ENCODE data around the gene INS.

Gene INS

DNA sequence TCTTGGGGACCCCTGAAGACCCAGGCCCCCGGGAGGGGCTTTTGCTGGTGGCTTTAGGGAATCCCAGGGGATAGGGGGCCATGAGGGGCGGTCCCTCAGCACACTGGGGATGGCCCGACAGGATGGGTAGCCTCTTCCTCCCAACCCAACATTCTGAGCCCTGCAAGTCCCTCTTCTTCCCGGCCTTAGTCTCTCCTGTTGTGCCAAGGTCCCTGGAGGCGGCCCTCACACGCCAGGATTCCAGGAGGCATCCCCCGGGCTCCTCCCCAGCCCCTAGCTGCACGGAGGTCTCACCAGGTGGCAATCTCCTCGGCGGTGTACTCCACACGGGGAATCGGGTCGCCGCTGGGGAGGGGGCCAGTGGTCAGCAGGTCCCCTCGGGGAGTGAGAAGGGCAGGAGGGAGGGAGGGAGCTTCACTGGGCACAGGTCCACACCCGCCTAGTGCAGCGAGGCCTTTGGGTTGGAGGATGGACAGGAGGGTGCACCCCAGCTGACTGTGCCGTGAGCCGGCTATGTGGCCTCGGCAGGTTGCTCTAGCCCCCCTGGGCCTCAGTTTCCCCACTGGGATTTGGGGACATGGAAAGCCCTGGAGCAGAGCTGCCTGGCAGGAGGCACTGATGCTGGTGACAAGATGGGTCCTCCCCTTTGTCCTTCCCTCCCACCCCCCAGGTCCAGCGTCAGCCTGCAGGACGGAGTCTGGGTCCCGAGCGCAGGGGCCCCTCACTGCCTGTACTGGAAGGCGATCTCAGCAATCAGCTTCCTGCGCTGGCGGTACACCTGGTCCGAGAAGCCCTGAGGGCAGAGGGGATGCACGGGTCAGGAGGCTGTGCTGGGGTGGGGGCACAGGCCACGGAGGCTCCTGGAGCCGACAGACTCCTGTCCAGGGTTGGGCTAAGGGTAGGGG lies 6.4 kb upstream of the INS start:
- Mint-ChIP-seq H3K4me3 (no peak overlapping the region), H3K36me3 (ENCODE audit: low read depth) (no peaks in the 10 kb centered on the region), H3K27me3 (ENCODE audit: low read depth) (no peaks in the 10 kb centered on the region), H3K27ac (no peak overlapping the region), H3K9me3 (no peaks in the 10 kb centered on the region), H3K4me1 (ENCODE audit: low read depth) (no peaks in the 10 kb centered on the region)

DNA sequence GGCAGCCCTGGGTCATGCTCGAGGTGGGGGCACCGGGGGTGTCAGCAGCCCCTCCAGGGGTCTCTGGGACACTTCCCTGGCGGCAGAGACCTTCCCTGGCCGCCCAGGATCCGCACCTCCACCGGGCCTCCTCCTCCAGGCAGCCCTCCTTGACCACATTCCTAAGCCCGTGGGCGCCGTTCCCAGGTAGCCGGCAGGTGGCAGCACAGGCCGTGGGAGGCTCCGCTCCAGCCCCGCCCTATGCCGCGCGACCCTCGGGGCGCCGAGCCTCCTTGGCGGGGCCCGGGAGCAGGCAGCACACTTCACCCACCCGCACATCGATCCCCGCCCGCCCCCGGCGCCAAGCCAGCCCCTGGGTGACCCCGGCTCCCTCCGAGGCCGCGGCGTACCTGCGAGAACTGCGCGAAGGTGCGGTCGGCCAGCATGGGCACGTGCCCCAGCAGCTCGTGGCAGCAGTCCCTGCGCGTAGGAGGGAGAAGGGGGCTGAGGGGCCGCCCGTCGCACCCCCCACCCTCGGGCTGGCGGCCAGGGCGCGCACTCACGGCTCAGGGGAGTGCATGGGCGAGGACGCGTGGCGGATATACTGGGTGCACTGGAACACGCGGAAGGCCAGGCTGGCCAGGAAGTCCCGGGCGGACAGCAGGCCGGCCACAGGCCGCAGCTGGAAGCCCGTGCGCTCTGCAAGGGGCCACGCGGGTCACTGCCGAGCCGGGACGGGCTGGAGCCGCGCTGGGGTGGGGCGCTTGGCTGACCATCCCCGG lies 5.3 kb upstream of the INS start:
- no peaks in the 10 kb centered on the region for H3K27me3 Mint-ChIP-seq (ENCODE audit: low read depth)
- no peaks in the 10 kb centered on the region for H3K9me3 Mint-ChIP-seq
- H3K4me3 Mint-ChIP-seq = no peak overlapping the region
- no peaks in the 10 kb centered on the region for H3K36me3 Mint-ChIP-seq (ENCODE audit: low read depth)
- H3K4me1 Mint-ChIP-seq (ENCODE audit: low read depth) = no peaks in the 10 kb centered on the region
- H3K27ac Mint-ChIP-seq = no peak overlapping the region

DNA sequence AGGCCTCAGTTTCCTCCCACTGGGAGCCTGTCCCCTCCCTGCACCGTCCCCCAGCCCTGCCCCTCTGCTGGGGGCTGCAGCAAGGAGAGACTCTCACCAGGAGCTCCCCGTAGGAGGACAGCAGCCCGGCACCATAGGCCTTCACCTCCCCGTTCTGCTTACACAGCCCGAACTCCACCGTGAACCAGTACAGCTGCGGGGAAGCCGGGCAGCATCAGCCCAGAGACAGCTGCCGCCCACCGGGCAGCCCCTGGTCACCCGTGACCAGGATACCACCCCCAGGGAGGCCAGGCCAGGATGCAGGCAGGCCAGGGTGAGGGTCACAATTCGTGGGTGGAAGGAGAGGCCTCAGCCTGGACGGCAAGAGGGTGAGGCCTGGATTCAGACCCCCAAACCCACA lies 4.6 kb upstream of the INS start:
- Mint-ChIP-seq H3K27me3 (ENCODE audit: low read depth) (no peaks in the 10 kb centered on the region), H3K4me1 (ENCODE audit: low read depth) (no peaks in the 10 kb centered on the region), H3K36me3 (ENCODE audit: low read depth) (no peaks in the 10 kb centered on the region), H3K9me3 (no peaks in the 10 kb centered on the region), H3K27ac (no peak overlapping the region), H3K4me3 (no peak overlapping the region)

DNA sequence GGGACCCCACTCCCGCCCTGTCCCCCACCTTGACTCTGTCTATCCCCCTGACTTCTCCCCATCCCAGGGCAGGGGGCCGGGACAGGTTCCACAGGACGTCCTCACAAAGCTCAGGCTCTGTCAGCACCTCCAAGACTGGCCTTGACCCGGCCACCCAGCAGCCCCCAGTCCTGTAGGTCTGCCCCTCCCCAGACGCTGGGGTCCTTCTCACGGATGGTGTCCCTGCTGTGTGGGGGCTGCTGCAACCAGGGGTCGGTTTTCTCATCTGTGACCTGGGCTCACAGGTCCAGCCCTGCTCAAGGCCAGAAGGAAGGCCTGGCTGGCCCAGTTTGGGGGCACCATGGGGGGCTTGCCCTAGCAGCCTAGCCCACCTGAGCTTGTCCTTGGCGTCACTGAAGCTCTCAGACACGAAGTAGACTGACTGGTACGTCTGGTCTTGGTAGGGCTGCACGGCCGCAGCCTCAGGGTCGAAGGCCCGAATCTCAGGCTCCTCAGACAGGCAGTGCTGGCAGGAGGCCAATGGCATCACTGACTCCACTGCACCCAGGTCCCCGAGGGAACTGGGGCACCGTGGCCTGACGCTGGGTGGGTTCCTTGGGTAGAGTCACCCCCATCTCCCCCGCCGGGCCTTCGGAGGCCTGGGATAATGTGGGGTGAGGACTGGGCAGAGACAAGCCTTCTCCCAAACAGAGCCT lies 4.0 kb upstream of the INS start:
- no peaks in the 10 kb centered on the region for H3K36me3 Mint-ChIP-seq (ENCODE audit: low read depth)
- H3K4me3 Mint-ChIP-seq = no peak overlapping the region
- H3K9me3 Mint-ChIP-seq = no peaks in the 10 kb centered on the region
- H3K27ac Mint-ChIP-seq = no peak overlapping the region
- no peaks in the 10 kb centered on the region for H3K27me3 Mint-ChIP-seq (ENCODE audit: low read depth)
- no peaks in the 10 kb centered on the region for H3K4me1 Mint-ChIP-seq (ENCODE audit: low read depth)

DNA sequence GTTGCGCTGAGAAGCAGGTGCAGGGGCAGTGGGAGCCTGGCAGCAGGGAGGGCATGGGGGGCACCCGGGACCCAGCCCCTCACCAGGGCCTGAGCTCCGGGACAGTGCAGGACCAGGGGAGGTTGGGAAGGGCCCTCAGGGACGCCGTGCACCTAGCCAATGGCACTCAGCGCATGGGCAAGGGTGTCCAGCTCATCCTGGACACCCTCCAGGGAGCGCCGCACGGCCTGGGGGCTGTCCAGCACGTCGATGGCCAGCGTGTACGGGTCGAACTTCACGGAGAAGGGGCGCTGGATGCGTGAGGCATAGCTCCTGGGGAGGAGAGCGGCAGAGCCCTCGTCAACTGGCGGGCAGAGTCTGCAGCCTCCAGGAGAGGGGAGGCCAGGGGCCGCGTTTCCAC lies 3.1 kb upstream of the INS start:
- Mint-ChIP-seq H3K27me3 (ENCODE audit: low read depth) (no peaks in the 10 kb centered on the region), H3K4me1 (ENCODE audit: low read depth) (no peaks in the 10 kb centered on the region), H3K9me3 (no peaks in the 10 kb centered on the region), H3K36me3 (ENCODE audit: low read depth) (no peaks in the 10 kb centered on the region), H3K4me3 (no peak overlapping the region), H3K27ac (no peak overlapping the region)

DNA sequence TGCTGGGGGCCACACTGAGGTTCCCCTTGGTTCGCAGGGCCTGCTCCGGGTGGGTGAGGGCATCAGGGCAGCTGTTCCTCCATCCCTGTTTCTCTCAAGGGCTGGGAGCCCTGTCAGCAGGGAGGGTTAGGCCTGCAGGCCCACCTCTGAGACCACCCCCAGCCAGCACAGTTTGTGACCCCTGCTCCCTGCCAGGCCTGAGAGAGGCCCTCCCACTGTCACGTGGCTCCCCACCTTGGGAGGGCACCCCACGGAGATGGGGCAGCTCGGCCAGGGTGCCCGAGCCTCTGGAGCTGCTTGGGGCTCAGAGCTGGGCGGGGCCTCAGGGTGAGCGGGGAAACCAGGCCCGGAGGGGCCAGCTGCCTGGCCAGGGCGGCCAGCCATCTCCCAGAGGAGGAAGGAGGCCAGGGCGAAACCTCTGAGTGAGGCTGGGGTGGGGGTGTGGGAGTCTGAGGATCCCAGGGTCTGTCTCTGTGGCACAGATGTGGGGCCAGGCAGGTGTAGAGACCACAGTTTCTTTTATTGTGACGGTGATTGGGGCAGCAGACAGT lies 2.5 kb upstream of the INS start:
- H3K36me3 Mint-ChIP-seq (ENCODE audit: low read depth) = no peaks in the 10 kb centered on the region
- H3K4me1 Mint-ChIP-seq (ENCODE audit: low read depth) = no peaks in the 10 kb centered on the region
- H3K27ac Mint-ChIP-seq = no peak overlapping the region
- H3K9me3 Mint-ChIP-seq = no peaks in the 10 kb centered on the region
- no peak overlapping the region for H3K4me3 Mint-ChIP-seq
- no peaks in the 10 kb centered on the region for H3K27me3 Mint-ChIP-seq (ENCODE audit: low read depth)

DNA sequence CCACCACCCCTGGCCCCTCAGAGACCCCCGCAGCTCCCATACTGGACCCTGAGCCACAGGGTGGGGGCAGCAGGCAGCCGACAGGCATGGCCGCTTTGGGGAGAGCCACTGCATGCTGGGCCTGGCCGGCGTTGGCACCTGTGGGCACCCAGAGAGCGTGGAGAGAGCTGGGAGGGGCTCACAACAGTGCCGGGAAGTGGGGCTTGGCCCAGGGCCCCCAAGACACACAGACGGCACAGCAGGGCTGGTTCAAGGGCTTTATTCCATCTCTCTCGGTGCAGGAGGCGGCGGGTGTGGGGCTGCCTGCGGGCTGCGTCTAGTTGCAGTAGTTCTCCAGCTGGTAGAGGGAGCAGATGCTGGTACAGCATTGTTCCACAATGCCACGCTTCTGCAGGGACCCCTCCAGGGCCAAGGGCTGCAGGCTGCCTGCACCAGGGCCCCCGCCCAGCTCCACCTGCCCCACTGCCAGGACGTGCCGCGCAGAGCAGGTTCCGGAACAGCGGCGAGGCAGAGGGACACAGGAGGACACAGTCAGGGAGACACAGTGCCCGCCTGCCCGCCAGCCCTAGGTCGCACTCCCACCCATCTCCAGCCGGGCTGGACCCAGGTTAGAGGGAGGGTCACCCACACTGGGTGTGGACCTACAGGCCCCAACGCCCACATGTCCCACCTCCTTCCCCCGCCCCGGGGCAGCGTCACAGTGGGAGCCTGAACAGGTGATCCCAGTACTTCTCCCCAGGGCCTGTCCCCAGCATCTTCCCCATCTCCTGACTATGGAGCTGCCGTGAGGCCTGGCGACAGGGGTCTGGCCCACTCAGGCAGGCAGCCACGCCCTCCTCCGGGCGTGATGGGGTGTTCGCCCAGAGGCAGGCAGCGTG lies 1.2 kb downstream of the INS start:
- no peaks in the 10 kb centered on the region for H3K4me1 Mint-ChIP-seq (ENCODE audit: low read depth)
- H3K27ac Mint-ChIP-seq = no peak overlapping the region
- H3K9me3 Mint-ChIP-seq = no peaks in the 10 kb centered on the region
- no peaks in the 10 kb centered on the region for H3K36me3 Mint-ChIP-seq (ENCODE audit: low read depth)
- H3K4me3 Mint-ChIP-seq = no peak overlapping the region
- H3K27me3 Mint-ChIP-seq (ENCODE audit: low read depth) = no peaks in the 10 kb centered on the region

DNA sequence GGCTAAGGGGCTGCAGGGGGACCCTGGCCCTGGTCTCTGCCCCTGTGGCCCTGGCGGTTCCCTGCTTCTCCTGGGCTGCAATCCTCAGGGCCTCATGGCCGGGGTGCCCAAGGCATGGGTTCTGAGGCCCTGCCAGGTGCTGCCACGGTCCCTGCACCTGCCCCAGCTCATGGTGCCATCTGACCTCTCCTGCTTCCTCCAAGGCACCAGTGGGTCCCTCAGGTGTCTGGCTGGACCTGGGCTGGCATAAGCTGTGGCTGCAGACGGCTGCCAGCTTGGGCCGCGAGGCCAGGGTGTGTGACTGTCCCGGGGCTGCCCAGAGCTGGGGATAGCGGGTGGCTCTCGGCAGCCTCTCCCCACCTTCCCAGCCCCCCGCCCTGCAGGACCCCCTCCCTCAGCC lies 2.0 kb downstream of the INS start:
- Mint-ChIP-seq H3K27me3 (ENCODE audit: low read depth) (no peaks in the 10 kb centered on the region), H3K9me3 (no peaks in the 10 kb centered on the region), H3K4me3 (no peak overlapping the region), H3K4me1 (ENCODE audit: low read depth) (no peaks in the 10 kb centered on the region), H3K36me3 (ENCODE audit: low read depth) (no peaks in the 10 kb centered on the region), H3K27ac (no peak overlapping the region)

DNA sequence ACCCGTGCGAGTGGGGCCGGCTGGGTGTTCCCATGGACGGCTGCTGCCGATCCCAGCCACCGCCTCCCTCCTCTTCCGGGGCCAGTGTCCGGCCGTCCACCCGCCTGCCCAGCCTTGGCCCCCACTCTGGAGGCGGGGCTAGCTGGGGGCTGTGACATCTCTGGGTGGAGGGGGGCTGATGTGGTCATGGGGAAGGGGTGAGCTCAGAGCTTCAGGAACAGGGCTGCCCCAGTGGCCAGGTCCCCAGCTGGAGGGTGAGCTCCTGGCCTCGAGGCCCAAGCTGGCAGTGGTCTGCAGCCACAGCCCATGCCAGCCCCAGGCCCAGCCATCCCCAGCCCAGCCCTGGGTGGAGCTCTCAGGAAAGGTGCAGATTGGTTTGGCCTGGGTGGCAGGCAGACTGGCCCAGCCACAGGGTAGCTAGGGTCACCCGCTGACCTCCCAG lies 2.7 kb downstream of the INS start:
- no peaks in the 10 kb centered on the region for H3K36me3 Mint-ChIP-seq (ENCODE audit: low read depth)
- no peaks in the 10 kb centered on the region for H3K9me3 Mint-ChIP-seq
- no peak overlapping the region for H3K27ac Mint-ChIP-seq
- no peaks in the 10 kb centered on the region for H3K27me3 Mint-ChIP-seq (ENCODE audit: low read depth)
- H3K4me1 Mint-ChIP-seq (ENCODE audit: low read depth) = no peaks in the 10 kb centered on the region
- no peak overlapping the region for H3K4me3 Mint-ChIP-seq

DNA sequence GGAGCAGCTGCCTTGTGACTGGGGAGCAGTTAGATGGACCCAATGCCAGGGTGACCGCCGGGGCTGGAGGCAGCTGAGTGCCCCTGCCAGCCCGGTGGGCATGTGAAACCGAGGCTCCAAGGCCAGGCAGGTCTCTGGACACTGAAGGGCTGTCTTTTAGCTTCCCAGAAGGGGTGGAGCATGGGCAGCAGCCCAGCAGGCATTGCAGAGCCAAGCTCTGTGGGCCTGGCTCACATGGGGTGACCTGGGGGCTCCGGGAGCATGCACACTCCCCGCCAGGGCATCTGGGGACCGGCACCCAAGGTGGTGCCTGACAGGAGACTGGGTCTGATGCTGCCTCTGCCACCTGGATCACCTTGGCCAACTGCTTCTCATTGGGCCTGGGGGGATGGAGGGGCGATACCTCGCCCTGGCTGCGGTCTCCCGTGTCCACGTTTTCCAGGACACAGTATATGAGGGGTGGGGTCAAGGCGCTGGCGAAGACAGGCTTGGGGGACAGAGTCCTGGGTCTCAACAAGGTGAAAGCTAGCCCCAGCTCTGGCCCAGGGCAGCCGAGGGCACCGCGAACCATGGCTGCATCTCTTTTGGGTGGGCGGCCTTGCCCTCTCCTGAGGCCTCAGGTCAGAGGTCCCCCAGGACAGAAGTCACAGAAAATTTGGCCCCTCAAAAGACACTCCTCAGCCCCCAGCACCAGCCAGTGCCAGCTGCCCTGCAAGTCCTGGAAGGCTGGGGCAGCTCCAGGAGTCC lies 3.5 kb downstream of the INS start:
- Mint-ChIP-seq H3K27me3 (ENCODE audit: low read depth) (no peaks in the 10 kb centered on the region), H3K4me3 (no peak overlapping the region), H3K9me3 (no peaks in the 10 kb centered on the region), H3K4me1 (ENCODE audit: low read depth) (no peaks in the 10 kb centered on the region), H3K36me3 (ENCODE audit: low read depth) (no peaks in the 10 kb centered on the region), H3K27ac (no peak overlapping the region)

DNA sequence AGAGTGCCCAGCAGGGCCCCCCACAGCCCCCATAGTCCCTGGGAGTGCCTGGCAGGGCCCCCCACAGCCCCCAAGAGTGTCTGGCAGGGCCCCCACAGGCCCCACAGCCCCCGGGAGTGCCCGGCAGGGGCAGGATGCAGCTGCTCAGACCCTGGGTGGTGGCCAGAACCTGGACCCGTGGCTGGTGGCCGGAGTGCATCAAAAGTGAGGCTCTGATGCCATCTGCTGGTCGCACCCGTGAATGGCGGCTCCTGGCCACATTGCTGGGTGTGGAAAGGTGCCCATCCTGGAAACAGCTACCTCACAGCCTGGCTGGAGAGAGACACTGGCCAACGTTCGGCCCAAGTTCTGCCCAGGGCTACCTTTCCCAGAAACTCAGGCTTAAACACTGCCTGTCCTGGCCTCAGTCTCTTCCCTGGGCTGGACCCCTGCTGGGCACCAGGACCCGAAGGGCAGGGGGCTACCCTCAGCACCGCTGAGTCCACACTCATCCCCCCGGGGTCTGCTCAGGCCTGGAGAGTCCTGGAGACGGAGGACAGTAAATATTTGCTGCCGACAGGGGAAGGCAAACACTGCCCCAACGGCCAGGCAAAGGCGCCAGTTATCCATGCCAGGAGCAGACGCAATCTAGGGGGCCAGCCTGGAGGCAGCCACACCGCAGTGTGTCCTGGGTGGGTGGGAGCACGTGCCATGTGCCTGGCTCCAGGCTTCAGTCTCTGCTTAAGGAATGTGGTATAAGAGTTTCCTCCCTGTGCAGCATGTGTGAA lies 4.4 kb downstream of the INS start:
- no peaks in the 10 kb centered on the region for H3K9me3 Mint-ChIP-seq
- H3K36me3 Mint-ChIP-seq (ENCODE audit: low read depth) = no peaks in the 10 kb centered on the region
- H3K4me1 Mint-ChIP-seq (ENCODE audit: low read depth) = no peaks in the 10 kb centered on the region
- no peaks in the 10 kb centered on the region for H3K27me3 Mint-ChIP-seq (ENCODE audit: low read depth)
- H3K27ac Mint-ChIP-seq = no peak overlapping the region
- no peak overlapping the region for H3K4me3 Mint-ChIP-seq

DNA sequence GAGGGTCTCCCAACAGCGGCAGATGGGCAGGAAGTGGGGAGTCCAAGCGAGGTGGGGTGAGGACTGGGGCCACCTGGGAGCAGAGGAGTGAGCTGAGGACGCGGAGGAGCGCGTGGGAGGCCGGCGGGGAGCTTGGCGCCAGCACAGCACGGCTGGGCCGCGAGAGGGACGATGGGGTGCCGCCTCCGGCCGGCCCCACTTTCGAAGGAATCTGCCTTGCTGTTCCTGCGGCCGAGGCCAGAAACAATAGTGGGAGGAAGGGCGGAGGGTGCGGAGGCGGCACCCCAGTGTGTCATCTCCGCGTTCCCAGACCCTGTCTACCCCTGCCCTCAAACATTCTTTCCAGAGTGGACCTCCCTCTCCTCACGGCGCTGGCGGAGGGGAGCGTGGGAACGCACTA lies 5.5 kb downstream of the INS start:
- H3K27me3 Mint-ChIP-seq (ENCODE audit: low read depth) = peaks cover 5% of the 10 kb centered on the region
- no peaks in the 10 kb centered on the region for H3K36me3 Mint-ChIP-seq (ENCODE audit: low read depth)
- H3K4me3 Mint-ChIP-seq = no peak overlapping the region
- no peaks in the 10 kb centered on the region for H3K9me3 Mint-ChIP-seq
- no peak overlapping the region for H3K27ac Mint-ChIP-seq
- H3K4me1 Mint-ChIP-seq (ENCODE audit: low read depth) = no peaks in the 10 kb centered on the region

DNA sequence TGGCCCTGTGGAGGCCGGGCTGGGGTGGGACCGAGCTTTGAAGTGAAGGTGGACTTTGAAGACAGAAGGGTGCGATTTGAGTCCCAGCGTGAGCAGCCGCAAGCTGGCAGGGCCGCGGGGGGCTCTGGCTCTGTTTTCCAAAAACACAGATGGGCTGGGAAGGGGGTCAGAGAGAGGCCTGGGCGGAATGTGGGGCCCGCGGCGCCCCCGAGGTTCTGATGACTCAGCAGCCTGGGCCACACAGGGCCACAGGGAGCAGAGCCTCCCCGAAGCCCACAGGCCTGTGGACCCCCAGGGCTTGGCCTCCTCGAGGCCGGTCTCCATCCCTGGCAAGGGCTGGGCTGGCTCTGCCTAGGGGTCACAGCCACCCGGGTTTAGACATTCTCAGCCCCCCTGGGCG lies 6.1 kb downstream of the INS start:
- no peaks in the 10 kb centered on the region for H3K36me3 Mint-ChIP-seq (ENCODE audit: low read depth)

More for the DNA sequence above, 6.1 kb downstream of the INS start:
- no peaks in the 10 kb centered on the region for H3K4me1 Mint-ChIP-seq (ENCODE audit: low read depth)
- H3K4me3 Mint-ChIP-seq = no peak overlapping the region
- H3K27ac Mint-ChIP-seq = no peak overlapping the region
- H3K9me3 Mint-ChIP-seq = no peaks in the 10 kb centered on the region
- H3K27me3 Mint-ChIP-seq (ENCODE audit: low read depth) = peaks cover 12% of the 10 kb centered on the region
